ENCODE results near the gene TSHZ2.
"Not testable (repeated sequence)": the region's sequence is repeated elsewhere in the genome, so short reads cannot be mapped to it uniquely, and the experiment has no call there.

TSHZ2 gene

GRCh38 chr20:53503517-53503919 lies 531.4 kb downstream of the TSHZ2 start:
- no peak for TF ChIP-seq CTCF (conservative IDR thresholded peaks at IDR 0.05; ENCODE audit: low read depth, low read length)
- no peak for DNase-seq (ENCODE audit: low read depth)
- no peak overlapping the region for H3K4me3 ChIP-seq (ENCODE audit: low read depth, low read length)

GRCh38 chr20:53504106-53504505 lies 531.9 kb downstream of the TSHZ2 start:
- H3K4me3 ChIP-seq (ENCODE audit: low read depth, low read length); DNase-seq (ENCODE audit: low read depth): not testable (repeated sequence)

GRCh38 chr20:53510262-53510661 lies 538.1 kb downstream of the TSHZ2 start:
- no peak overlapping the region for H3K4me3 ChIP-seq (ENCODE audit: low read depth, low read length)
- no peak for DNase-seq (ENCODE audit: low read depth)
- TF ChIP-seq CTCF (conservative IDR thresholded peaks at IDR 0.05; ENCODE audit: low read depth, low read length): no peak

DNA sequence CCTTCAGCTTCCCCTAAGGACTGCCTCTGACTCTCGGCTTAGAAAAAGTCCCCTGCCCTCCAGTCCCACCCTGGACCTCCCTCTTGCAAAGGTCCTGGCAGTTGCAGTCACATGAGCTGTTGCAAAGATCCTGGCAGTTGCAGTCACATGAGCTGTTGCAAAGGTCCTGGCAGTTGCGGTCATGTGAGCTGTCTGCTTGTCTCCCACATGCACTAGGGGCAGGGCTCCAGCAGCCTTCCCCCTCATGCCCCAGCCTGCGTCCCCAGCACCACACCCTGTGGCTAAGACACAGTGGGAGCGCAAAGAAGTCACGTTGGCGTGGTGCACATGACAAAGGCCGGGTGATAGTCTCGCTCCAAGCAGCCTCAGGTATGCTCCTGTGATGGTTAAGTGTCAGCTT lies 538.5 kb downstream of the TSHZ2 start:
- no peak for TF ChIP-seq CTCF (conservative IDR thresholded peaks at IDR 0.05; ENCODE audit: low read depth, low read length)
- no peak for DNase-seq (ENCODE audit: low read depth)
- H3K4me3 ChIP-seq (ENCODE audit: low read depth, low read length): no peak overlapping the region

DNA sequence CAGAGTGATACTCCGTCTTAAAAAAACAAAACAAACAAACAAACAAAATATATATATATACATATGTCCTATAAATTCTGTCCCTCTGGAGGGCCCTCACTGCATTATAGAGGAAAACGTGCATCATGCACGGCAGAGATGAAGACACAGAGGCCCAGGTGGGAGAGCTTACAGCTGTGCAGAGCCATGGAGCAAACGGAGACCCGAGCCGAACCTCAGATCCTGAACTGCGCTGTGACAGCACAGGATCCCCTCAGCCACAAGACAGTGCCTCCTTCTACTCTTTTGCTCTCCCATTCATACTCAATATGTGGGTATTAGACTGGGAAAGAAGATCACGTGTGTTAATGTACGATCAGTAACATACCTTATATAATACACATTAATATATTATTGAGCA lies 539.9 kb downstream of the TSHZ2 start:
- H3K4me3 ChIP-seq (ENCODE audit: low read depth, low read length): no peak overlapping the region
- no peak for DNase-seq (ENCODE audit: low read depth)
- TF ChIP-seq CTCF (conservative IDR thresholded peaks at IDR 0.05; ENCODE audit: low read depth, low read length): no peak

GRCh38 chr20:53513168-53513488 lies 541.0 kb downstream of the TSHZ2 start:
- no peak overlapping the region for H3K4me3 ChIP-seq (ENCODE audit: low read depth, low read length)
- TF ChIP-seq CTCF (conservative IDR thresholded peaks at IDR 0.05; ENCODE audit: low read depth, low read length): no peak
- DNase-seq (ENCODE audit: low read depth): no peak

DNA sequence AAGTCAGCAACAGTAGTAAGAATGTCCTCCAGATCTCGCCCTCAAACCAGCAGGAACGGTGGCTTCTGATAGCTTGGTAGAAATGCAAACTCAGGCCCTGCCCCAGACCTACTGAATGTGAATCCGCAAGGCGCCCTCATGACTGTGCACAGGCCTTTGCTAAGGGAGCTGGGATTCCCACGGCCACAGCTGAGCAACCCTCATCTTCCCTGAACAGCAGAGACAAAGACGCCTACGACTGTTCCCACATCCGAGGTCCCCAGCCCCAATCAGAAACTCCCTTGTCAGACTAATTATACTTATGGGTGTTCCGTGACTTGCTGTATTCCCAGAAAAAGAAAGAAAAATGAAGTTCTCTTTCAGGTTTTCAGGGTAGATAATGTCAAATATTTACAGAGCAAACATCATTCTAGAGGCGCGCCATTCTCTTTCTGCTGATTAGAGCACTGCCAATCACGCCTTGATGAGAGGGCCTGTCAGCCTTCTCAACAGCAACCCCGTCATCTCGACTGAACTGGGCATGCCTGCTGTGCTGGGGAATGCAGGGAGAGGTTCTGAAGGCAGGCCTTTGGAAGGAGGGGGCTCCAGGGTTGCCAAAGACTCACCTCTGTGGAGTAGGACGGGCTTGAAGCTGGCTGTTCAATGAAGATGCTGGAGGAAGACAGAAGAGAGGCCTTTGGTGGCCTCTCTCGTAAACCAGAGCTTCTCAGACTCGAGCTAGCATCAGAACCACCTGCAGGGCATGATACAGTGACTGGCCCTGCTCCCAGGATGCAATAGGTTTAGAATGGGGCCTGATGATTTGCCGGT lies 541.5 kb downstream of the TSHZ2 start:
- H3K4me3 ChIP-seq (ENCODE audit: low read depth, low read length): no peak overlapping the region
- no peak for DNase-seq (ENCODE audit: low read depth)
- TF ChIP-seq CTCF (conservative IDR thresholded peaks at IDR 0.05; ENCODE audit: low read depth, low read length): no peak
